Mammary microvascular endothelial cell (primary cell): ENCODE data around the gene CAMK2N1. TPM values are rescaled to one million over a fixed set of nuclear protein-coding genes. Genes with fewer than 3 reads are reported as not detected.

Source experiments
- total RNA-seq: library from RNA; depleted of rRNA; stranded (reverse); fragments of >200 nt; gene quantifications from 2 replicates; pipeline ENCODE4 v1.2.3, GENCODE V29; 2015

Gene CAMK2N1
- total RNA-seq, result 2.2 and 3.7 TPM in 2 replicates

DNA sequence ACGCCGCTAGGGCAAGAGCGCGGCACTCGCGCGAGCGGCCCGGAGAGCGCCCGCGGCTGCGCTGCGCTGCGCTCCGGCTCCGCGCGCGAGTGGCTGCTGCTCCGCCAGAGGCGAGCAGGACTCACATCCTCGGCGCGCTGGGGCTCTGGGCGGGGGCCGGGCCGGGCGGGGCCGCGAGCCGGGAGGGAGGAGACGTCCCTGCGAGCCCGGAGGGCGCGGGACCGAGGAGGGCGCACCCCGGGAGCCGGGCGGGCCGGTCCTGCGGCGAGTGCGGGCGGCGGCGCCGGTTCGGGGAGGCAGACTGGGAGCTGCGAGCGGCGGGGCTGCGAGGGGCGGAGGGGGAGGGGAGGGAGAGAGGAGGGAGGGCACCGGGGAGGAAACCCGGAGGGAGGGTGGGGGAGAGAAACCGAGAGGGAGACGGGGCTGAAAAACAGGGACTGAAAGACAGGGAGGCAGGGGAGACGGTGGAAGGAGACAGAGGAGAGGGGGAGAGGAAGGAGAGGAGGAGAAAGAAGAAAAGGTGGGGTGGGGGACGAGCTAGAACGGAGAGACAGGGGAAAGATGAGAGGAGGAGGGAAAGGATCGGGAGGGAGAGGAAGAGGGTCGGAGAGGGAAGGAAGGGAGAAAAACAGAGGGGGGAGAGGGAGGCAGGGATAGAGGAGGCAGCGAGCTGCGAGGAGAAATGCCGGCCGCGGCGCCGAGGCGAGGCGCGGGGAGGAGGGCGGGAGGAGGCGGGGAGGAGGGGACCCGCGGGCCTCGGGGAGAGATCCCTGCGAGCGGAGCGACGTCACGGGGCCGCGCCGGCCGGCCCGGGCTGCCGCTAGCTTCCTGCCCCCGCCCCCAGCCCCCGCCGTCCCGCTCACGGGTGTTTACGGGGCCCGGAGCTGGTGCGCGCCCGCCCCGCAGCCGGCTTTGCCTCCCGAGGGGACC, at the start of gene CAMK2N1:
Gene CAMK2N1, minus strand, starts transcription at position 684 of the 930 bp plus-strand sequence. CDS start 831 bp downstream, outside the sequence.

GRCh38 chr1:20507564-20508410, 21.8 kb upstream of the CAMK2N1 start, which contains the start of gene MUL1:
Gene MUL1, minus strand, starts transcription at chr1:20508151. Its CDS starts 127 bp downstream, at chr1:20508024.

Other genes starting within 250 kb of the CAMK2N1 start
- gene VWA5B1, start 195.3 kb downstream of the CAMK2N1 start, total RNA-seq, result not detected in 2 replicates
- gene MUL1, start 21.9 kb upstream of the CAMK2N1 start, total RNA-seq, result 34.6 and 38.0 TPM in 2 replicates
- gene FAM43B, start 66.4 kb upstream of the CAMK2N1 start, total RNA-seq, result not detected in 2 replicates
- gene CDA, start 102.9 kb upstream of the CAMK2N1 start, total RNA-seq, result 0.13 and 1.1 TPM in 2 replicates
- 33.5 and 36.4 TPM in 2 replicates for gene PINK1, start 147.2 kb upstream of the CAMK2N1 start, total RNA-seq
- 301 and 336 TPM in 2 replicates for gene DDOST, start 175.2 kb upstream of the CAMK2N1 start, total RNA-seq
- 25.2 and 28.1 TPM in 2 replicates for gene KIF17, start 231.8 kb upstream of the CAMK2N1 start, total RNA-seq
- 2.9 and 5.1 TPM in 2 replicates for gene SH2D5, start 246.5 kb upstream of the CAMK2N1 start, total RNA-seq